NCI-H460 (cell line): Measurements from ENCODE around the gene TRIM15. TPM values are rescaled to one million over a fixed set of nuclear protein-coding genes. Genes with fewer than 3 reads are reported as not detected.
"Not testable (repeated sequence)": the region's sequence is repeated elsewhere in the genome, so short reads cannot be mapped to it uniquely, and the experiment has no call there.

Source experiments
- DNase-seq: peaks from one replicate; pipeline ENCODE4 v3.0.0-alpha.2; 2016; ENCODE audit warnings: low read depth; ENCODE audit errors: extremely low read depth
- small RNA-seq, 2 experiments: library from RNA; depleted of rRNA; stranded (forward); fragments of <200 nt; gene quantifications; one replicate each; pipeline ENCODE3, GENCODE V24; 2014
- total RNA-seq: library from RNA; depleted of rRNA; stranded (reverse); fragments of >200 nt; shearing (Covaris generic); gene quantifications from 2 replicates; pipeline ENCODE4 v1.2.3, GENCODE V29; 2014; rRNA removed

TRIM15 gene
- total RNA-seq, 1 experiment from 2014 or later: not detected

DNA sequence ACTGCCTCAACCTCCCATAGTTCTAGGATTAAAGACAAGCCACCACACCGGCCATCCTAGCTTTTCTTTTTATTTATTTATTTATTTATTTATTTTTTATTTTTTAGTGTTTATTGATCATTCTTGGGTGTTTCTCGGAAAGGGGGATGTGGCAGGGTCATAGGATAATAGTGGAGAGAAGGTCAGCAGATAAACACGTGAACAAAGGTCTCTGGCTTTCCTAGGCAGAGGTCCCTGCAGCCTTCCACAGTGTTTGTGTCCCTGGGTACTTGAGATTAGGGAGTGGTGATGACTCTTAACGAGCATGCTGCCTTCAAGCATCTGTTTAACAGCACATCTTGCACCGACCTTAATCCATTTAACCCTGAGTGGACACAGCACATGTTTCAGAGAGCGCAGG is 58.0 kb downstream of the TRIM15 start:
- DNase-seq: not testable (repeated sequence)

DNA sequence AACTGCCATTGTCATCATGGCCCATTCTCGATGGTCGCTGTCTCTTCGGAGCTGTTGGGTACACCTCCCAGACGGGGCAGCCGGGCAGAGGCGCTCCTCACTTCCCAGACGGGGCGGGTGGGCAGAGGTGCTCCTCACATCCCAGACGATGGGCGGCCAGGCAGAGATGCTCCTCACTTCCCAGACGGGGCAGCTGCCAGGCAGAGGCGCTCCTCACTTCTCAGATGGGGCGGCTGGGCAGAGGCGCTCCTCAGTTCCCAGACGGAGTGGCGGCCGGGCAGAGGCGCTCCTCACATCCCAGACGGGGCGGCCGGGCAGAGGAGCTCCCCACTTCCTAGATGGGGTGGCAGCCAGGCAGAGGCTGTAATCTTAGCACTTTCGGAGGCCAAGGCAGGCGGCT is 58.6 kb downstream of the TRIM15 start:
- DNase-seq: not testable (repeated sequence)

Small RNA genes within 50 kb of the gene (small RNA-seq; reads per million reads assigned to genes)
- gene RF00554: 0 to 0.02 reads per million in 2 experiments

Other genes starting within 250 kb of the TRIM15 start
- gene HLA-A, start 221.0 kb upstream of the TRIM15 start, total RNA-seq: 605 and 660 TPM in 2 replicates
- gene POLR1H, start 102.3 kb upstream of the TRIM15 start, total RNA-seq: 25.6 and 32.5 TPM in 2 replicates
- gene PPP1R11, start 96.3 kb upstream of the TRIM15 start, total RNA-seq: 70.2 and 74.1 TPM in 2 replicates
- gene RNF39, start 87.8 kb upstream of the TRIM15 start, total RNA-seq: not detected in 2 replicates
- gene TRIM31, start 50.5 kb upstream of the TRIM15 start, total RNA-seq: not detected in 2 replicates
- gene TRIM40, start 27.4 kb upstream of the TRIM15 start, total RNA-seq: not detected in 2 replicates
- gene TRIM10, start 2.3 kb upstream of the TRIM15 start, total RNA-seq: not detected in 2 replicates
- 14.2 and 17.4 TPM in 2 replicates for gene TRIM26, start 49.9 kb downstream of the TRIM15 start, total RNA-seq
- gene TRIM39, start 163.4 kb downstream of the TRIM15 start, total RNA-seq: 7.0 and 9.7 TPM in 2 replicates
- 39.5 and 42.7 TPM in 2 replicates for gene RPP21, start 181.6 kb downstream of the TRIM15 start, total RNA-seq